Non-pigmented ciliary epithelial cell (primary cell): ENCODE results near the gene MCC.

Experiments used
- DNase-seq: peaks from one replicate; pipeline ENCODE4 v3.0.0-alpha.2; 2010; ENCODE audit warnings: low read depth

Gene MCC

DNA sequence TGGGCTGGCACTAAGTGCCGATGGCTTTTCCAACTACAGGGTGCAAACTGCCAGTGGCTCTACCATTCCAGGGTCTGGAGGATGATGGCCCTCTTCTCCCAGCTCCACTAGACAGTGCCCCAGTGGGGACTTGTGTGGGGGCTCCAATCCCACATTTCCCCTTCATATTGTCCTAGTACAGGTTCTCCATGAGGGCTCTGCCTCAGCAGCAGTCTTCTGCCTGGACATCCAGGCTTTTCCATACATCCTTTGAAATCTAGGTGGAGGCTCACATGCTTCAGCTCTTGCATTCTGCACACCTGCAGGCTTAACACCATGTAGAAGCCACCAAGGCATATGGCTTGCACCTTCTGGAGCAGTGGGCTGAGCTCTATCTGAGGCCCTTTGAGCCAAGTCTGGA, 123.8 kb downstream of the MCC start:
- DNase-seq = no peak

DNA sequence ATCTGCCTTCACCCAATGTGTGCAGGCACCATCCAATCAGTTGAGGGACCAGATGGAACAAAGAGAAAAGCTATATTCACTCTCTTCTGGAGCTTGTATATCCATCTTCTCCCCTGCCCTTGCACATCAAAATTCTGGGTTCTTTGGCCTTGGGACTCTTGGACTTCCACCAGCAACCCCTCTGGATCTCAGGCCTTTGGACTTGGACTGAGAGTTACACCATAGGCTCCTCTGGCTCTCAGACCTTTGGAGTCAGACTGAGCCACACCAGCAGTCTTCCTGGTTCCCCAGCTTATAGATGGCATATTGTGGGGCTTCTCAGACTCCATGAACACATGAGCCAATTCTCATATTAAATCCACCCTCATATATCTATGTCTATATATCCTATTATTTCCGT, 126.6 kb downstream of the MCC start:
- no peak for DNase-seq

GRCh38 chr5:113359419-113359818, 128.8 kb downstream of the MCC start:
- DNase-seq = no peak

GRCh38 chr5:113358696-113359095, 129.6 kb downstream of the MCC start:
- no peak for DNase-seq

DNA sequence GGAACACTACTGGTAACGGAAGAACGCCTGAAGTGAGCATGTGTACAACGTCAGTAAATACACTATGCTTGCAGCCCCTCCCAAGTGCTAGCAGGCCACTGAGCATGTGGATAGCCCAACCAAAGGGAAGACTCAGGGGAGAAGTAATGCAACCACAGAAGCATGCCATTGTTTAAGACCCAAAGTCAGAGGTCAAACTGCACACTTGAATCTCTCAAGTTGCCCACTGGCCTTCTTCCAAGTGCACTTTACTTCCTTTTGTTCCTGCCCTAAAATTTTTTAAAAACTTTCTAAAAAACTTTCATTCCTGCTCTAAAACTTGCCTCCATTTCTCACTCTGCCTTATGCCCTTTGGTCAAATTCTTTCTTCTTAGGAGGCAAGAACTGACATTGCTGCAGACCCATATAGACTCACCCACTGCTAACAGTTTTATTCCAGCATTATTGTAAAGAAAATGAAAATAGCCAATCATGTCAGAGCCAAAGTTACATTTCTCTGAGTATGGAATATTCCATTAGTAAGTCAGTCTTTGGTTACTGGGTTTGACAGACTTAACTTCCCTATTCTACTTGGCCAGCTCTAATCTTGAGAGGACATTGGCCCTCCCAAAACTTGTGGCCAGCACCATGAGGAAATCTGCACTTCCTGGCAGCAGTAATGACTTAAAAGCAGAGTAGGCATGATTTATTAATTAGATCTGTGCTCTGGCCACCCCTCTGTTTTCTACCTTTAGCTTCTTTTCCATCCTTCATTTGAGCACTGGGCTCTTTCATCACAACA, 130.4 kb downstream of the MCC start:
- no peak for DNase-seq

DNA sequence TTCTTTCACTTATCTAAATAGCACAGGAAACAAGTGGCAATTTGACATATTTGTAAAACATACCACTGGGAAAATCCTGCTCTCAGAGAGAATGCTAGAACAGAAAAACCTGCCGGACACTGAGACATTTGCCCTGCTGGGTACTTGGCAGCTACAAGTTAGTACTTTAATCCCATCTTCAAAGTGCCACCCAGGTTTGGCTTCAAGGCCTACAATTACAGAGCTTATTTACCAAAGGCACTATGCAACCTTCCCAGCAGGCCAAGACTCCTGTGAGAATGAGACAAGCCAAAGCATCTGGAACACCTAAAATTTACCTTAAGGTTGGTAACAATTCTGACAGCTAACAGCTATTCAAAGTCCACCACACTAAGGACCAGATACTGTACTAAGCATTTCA, 131.8 kb downstream of the MCC start:
- DNase-seq = no peak

DNA sequence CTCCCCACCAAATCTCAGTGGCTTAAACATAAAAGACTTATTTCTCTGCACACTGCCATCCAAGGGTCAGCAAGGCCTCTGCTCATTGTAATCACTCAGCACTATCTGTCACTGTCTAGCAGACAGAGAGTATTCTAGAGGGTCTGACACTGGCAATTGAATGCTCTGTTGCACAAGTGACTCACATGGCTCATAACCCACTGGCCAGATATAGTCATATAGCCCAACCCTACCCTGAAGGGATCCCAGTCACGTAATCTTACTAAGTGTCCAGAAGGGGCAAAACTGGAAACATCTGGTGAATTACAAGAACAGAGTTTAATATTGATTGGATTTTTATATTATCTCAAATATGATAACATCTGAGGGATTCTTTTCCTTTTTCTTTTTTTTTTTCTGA, 134.2 kb downstream of the MCC start:
- no peak for DNase-seq

DNA sequence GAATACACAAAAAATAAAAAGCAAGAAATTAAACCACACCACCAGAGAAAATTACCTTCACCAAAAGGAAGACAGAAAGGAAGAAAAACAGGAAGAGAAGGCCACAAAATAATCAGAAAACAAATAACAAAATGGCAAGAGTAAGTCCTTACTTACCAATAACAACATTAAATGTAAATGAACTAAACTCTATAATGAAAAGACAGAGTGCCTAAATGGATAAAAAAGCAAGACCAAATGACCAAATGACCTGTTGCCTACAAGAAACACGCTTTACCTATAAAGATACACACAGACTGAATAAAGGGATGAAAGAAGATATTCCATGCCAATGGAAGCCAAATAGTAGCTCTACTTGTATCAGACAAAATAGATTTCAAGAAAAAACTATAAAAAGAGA, 140.7 kb downstream of the MCC start:
- DNase-seq = no peak

DNA sequence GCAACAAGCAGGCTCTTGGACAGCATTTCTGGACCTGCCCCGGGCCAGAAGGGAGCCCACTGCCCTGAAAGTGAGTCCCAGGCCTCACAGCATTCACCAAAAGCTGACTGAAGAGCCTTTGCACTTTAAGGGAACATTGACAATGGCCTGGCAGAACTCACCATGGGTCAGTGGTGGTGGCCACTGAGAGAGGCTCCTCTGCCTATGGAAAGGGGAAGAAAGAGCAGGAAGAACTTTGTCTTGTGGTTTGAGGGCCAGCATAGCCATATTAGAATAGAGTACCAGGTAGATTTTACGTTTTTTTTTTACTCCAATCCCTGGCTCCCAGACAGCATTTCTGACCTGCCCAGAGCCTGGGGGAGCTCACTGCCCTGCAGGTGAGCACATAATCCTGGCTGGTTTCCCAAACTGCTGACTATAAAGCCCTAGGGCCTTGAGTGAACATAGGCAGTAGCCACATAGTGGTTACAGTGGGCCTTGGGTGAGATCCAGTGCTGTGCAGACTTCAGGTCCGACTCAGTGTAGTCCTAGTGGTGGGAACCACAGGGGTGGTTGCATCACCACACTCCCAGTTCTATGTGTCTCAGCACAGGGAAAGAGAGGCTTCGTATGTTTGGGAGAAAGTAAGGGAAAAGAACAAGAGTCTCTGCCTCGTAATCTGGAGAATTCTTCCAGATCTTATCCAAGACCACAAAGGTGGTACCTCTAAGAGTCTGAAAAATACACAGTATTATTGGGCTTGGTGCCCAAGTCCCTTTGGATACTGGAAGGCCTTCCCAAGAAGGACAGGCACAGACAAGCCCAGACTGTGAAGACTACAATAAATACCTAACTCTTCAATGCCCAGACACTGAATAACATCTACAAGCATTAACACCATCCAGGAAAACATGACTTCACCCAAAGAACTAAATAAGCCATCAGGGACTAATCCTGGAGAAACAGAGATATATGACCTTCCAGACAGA, 143.0 kb downstream of the MCC start:
- DNase-seq = no peak

GRCh38 chr5:113343343-113343742, 144.9 kb downstream of the MCC start:
- DNase-seq = no peak

- DNase-seq = no peak
Measured at GRCh38 chr5:113340537-113340936, 147.7 kb downstream of the MCC start.

- DNase-seq = no peak
Measured at GRCh38 chr5:113338628-113339027, 149.6 kb downstream of the MCC start.

DNA sequence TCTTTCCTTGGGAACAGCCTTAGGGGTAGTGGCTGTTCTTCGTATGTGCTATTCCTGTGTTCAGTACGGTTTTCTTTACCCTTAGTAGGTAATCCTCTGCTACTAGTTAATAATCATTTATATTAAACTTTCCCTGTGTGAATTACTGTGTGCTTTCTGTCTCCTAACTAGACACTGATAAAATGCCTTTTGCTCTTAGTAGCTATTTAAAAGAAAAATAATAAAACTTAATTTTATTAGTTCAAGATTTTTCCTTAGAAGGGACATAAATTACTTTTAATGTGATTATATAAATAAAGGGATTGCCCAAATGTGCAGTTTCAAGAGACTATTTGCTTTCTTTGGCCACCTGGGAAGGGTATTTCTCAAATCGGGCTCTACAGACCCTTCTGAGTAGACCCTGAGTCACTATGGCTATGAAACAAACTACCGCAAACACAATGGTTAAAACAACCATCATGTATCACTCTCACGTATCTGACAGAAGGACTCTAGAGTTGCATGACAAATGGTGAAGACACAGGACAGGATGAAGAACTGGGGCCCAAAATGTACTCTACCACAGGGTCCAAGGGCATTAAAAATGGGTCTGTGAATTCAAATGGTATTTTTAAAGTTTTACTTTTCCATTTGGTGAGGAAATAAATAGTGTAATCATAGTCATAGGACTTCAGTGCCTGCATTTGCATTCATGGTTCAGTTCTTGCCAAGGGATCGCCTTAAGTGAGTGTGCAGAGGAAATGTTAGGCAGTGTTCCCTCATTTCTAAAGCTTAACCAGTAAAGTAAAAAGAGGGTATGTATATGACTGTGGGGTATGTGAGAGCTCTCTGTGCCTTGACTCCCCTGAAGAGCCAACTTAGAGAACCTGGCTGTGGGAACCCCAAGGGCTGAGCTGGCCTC, 150.5 kb downstream of the MCC start:
- DNase-seq = no peak

GRCh38 chr5:113336975-113337374, 151.3 kb downstream of the MCC start:
- no peak for DNase-seq

DNA sequence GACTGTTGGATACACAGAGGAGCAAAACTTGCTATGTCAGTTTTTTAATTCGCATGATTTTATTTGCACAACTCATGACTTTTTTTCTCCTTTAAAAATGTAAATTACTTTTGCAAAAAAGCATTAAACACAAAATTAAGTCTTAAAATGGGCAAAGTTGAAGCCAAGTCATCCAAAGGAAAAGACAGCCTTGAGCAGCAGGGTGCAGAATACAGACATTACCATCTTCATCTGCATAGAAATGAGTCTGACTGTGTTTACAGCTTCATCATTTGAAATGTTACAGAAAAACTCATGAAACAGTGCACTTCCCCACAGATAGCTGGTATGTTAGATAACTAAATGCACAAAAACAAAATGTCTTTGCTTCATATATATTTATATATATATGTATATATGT, 154.8 kb downstream of the MCC start:
- no peak for DNase-seq

GRCh38 chr5:113331209-113331551, 157.1 kb downstream of the MCC start:
- DNase-seq = no peak

GRCh38 chr5:113330533-113331208, 157.6 kb downstream of the MCC start:
- DNase-seq = no peak

DNA sequence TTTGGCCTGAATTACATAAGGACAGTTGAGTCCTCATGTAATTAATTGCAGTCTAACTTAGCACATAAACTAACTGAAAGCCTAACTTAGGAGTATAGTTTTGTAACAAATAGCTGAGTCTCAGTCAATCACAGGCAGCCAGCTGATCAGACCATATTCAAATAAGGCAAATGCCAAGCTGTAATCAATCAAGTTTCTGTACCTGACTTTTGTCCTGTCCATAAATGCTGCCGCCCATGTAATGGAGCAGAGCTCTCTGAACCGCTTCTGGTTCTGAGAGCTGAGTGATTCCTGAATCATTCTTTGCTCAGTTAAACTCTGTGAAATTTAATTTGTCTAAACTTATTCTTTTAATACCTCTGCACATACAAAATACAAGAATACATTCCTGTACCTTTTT, 158.3 kb downstream of the MCC start:
- DNase-seq = no peak

- DNase-seq = no peak
Measured at GRCh38 chr5:113325054-113325453, 163.2 kb downstream of the MCC start.

DNA sequence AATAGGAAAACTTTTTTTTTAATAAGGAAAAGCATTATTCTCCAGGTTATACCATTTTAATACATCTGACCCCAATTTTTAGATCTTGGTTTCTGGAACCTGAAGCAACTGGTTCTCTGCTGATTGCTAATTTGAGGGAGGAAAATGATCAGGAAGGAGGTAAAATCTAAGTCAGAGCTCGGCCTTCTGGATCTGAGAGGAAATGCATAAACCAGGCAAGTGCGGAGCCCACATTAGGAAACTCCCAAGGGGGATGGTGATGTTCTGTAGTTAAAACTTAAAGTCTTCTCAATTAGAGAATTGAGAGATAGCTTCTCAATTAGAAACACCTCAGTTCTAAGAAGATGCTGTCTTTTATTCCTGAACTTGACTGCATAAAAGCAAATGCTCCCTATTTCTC, 167.0 kb downstream of the MCC start:
- DNase-seq = no peak

GRCh38 chr5:113320273-113320780, 167.9 kb downstream of the MCC start:
- no peak for DNase-seq
